ENCODE results near the gene DAD1. TPM values are rescaled to one million over a fixed set of nuclear protein-coding genes. Genes with fewer than 3 reads are reported as not detected.

The DAD1 gene
- polyA plus RNA-seq, 1 of the 3 experiments (the other 2 are of a cell fraction) = 406 TPM

DNA sequence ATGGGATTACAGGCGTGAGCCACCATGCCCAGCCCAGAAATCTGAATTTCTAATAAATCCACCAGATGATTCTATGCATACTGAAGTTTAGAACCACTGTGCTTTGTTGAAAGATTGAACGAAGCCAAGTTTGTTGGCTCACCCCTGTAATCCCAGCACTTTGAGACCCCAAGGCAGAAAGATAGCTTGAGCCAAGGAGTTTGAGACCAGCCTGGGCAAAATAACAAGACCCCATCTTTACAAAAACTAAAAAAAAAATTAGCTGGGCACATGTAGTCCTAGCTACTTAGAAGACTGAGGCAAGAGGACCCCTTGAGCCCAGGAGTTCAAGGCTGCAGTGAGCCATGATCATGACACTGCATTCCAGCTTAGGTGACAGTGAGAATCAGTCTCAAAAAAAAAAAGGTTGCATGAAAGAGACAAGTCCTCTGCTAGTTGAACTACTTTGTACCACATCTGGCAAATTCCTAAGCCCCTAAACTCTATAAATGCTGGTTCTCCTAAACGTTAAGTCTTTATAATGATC lies 7.4 kb upstream of the DAD1 start:
- ChIA-PET CTCF (interaction anchor here (1.1 to 1.5 kb wide), 4 partner anchors 11 to 256 kb away, joined by 3 to 6 read pairs (median 4); no protein-coding TSS in a partner anchor), POLR2A (no interaction called here)
- TF ChIP-seq GATA2 (CRISPR knock-in tag; IDR thresholded peaks at IDR 0.05) = no peak
- TF ChIP-seq PBX3 (IDR thresholded peaks at IDR 0.05) = no peak
- TF ChIP-seq CHD2 (IDR thresholded peaks at IDR 0.05; ENCODE audit: low read length, partially characterized antibody) = no peak
- TF ChIP-seq RXRA (IDR thresholded peaks at IDR 0.05; ENCODE audit: borderline replicate concordance, low read depth) = no peak
- no peak for TF ChIP-seq TAF1 (IDR thresholded peaks at IDR 0.05; ENCODE audit: borderline replicate concordance, low read depth, low read length)
- TF ChIP-seq USF1 (IDR thresholded peaks at IDR 0.05; ENCODE audit: borderline replicate concordance, low read depth) = no peak
- TF ChIP-seq FOSL2 (IDR thresholded peaks at IDR 0.05; ENCODE audit: borderline replicate concordance, low read depth) = no peak
- TF ChIP-seq JUND (IDR thresholded peaks at IDR 0.05) = no peak
- no peak for TF ChIP-seq RFX5 (IDR thresholded peaks at IDR 0.05; ENCODE audit: low read length)
- TF ChIP-seq ELF1 (IDR thresholded peaks at IDR 0.05) = no peak
- TF ChIP-seq REST (IDR thresholded peaks at IDR 0.05; ENCODE audit: low read depth, low read length) = no peak
- no peak for TF ChIP-seq EZH2phosphoT487 (IDR thresholded peaks at IDR 0.05; ENCODE audit: borderline replicate concordance, low read depth)
- TF ChIP-seq, protein P1, sequence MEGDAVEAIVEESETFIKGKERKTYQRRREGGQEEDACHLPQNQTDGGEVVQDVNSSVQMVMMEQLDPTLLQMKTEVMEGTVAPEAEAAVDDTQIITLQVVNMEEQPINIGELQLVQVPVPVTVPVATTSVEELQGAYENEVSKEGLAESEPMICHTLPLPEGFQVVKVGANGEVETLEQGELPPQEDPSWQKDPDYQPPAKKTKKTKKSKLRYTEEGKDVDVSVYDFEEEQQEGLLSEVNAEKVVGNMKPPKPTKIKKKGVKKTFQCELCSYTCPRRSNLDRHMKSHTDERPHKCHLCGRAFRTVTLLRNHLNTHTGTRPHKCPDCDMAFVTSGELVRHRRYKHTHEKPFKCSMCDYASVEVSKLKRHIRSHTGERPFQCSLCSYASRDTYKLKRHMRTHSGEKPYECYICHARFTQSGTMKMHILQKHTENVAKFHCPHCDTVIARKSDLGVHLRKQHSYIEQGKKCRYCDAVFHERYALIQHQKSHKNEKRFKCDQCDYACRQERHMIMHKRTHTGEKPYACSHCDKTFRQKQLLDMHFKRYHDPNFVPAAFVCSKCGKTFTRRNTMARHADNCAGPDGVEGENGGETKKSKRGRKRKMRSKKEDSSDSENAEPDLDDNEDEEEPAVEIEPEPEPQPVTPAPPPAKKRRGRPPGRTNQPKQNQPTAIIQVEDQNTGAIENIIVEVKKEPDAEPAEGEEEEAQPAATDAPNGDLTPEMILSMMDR (IDR thresholded peaks at IDR 0.05) = no peak
- TF ChIP-seq YY1 (IDR thresholded peaks at IDR 0.05; ENCODE audit: low read depth) = no peak
- TF ChIP-seq RAD21 (IDR thresholded peaks at IDR 0.05; ENCODE audit: low read length) = no peak
- no peak for TF ChIP-seq FOXM1 (IDR thresholded peaks at IDR 0.05; ENCODE audit: low read depth)
- no peak for TF ChIP-seq POLR2AphosphoS5 (IDR thresholded peaks at IDR 0.05; ENCODE audit: low read depth, low read length)
- TF ChIP-seq, protein P2, sequence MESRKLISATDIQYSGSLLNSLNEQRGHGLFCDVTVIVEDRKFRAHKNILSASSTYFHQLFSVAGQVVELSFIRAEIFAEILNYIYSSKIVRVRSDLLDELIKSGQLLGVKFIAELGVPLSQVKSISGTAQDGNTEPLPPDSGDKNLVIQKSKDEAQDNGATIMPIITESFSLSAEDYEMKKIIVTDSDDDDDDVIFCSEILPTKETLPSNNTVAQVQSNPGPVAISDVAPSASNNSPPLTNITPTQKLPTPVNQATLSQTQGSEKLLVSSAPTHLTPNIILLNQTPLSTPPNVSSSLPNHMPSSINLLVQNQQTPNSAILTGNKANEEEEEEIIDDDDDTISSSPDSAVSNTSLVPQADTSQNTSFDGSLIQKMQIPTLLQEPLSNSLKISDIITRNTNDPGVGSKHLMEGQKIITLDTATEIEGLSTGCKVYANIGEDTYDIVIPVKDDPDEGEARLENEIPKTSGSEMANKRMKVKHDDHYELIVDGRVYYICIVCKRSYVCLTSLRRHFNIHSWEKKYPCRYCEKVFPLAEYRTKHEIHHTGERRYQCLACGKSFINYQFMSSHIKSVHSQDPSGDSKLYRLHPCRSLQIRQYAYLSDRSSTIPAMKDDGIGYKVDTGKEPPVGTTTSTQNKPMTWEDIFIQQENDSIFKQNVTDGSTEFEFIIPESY (IDR thresholded peaks at IDR 0.05; ENCODE audit: borderline replicate concordance, low read depth) = no peak
- H3K4me1 ChIP-seq (ENCODE audit: control insufficient read depth in 1 of 2, insufficient read depth in 2 of 2, low read depth in 1 of 2, low read length in 1 of 2) = peaks cover 6 to 8% of the 10 kb centered on the region in 2 experiments; a peak in 3 of 4 replicates
- H4K20me1 ChIP-seq (ENCODE audit: insufficient read depth) = no peaks in the 10 kb centered on the region
- no peaks in the 10 kb centered on the region for H3K36me3 ChIP-seq (replicated peaks in 1 of 2; ENCODE audit: control insufficient read depth in 1 of 2, insufficient read depth in 2 of 2, low read length in 1 of 2)
- no peaks in the 10 kb centered on the region for H3K9me2 ChIP-seq
- H3K27ac ChIP-seq (ENCODE audit: low read depth in 2 of 2, low read length in 1 of 2) = no peak overlapping the region
- H3K9ac ChIP-seq = no peak overlapping the region
- H2AFZ ChIP-seq (ENCODE audit: low read depth) = no peak overlapping the region
- no peak for DNase-seq
- 30% methylated on average over 3 of the region's 3 CpGs for WGBS (ENCODE audit: low lambda C conversion rate)
- H3K79me2 ChIP-seq (ENCODE audit: insufficient read depth) = no peaks in the 10 kb centered on the region; the same call in 1 of the 2 replicates
- peaks cover 14% of the 10 kb centered on the region; the same call in 1 of the 2 replicates for H3K27me3 ChIP-seq (ENCODE audit: insufficient read depth)
- H3K4me3 ChIP-seq (ENCODE audit: low read depth in 2 of 2, low read length in 1 of 2) = no peak overlapping the region
- no peaks in the 10 kb centered on the region for H3K9me3 ChIP-seq
- no peaks in the 10 kb centered on the region for H3F3A ChIP-seq (replicated peaks; ENCODE audit: insufficient read depth)
- H3K4me2 ChIP-seq = no peak overlapping the region

Data from SK-N-SH (cell line).